ENCODE data around the gene MUS81. TPM values are rescaled to one million over a fixed set of nuclear protein-coding genes. Genes with fewer than 3 reads are reported as not detected.

Gene MUS81
- total and polyA plus RNA-seq, 7 donors = 28.0 to 55.3 (median 32.8) TPM

DNA sequence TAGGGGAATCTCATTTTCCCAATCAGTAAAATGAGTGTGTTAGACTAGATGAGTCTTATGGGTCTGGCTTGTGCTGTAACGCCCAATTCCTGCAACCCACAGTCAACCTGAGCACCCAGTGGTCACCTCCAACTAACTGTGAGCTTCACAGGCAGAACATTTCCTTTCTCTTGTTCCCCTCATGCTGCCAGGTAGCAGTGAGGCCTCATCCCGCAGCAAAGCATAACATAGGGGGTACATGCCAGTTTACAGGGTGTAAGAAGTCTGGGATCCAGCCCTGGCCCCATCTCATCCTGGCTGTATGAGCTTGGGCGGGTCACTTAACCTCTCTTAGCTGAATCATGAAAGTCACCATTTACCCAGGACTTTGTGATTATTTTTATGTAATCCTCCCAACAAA lies 8.7 kb downstream of the MUS81 start:
- Histone ChIP-seq H3K4me3 (no peak overlapping the region), H3K36me3 (ENCODE audit: insufficient read depth in 1 of 2, low read depth in 1 of 2) (peaks cover 0 to 67% of the 10 kb centered on the region in 2 donors), H3K4me1 (peaks cover 12% of the 10 kb centered on the region), H3K27me3 (ENCODE audit: insufficient read depth in 3 of 3, low read length in 2 of 3) (no peaks in the 10 kb centered on the region), H3K27ac (no peak overlapping the region), H3K9me3 (no peaks in the 10 kb centered on the region)
- no peak for ATAC-seq
- TF ChIP-seq, protein P1, sequence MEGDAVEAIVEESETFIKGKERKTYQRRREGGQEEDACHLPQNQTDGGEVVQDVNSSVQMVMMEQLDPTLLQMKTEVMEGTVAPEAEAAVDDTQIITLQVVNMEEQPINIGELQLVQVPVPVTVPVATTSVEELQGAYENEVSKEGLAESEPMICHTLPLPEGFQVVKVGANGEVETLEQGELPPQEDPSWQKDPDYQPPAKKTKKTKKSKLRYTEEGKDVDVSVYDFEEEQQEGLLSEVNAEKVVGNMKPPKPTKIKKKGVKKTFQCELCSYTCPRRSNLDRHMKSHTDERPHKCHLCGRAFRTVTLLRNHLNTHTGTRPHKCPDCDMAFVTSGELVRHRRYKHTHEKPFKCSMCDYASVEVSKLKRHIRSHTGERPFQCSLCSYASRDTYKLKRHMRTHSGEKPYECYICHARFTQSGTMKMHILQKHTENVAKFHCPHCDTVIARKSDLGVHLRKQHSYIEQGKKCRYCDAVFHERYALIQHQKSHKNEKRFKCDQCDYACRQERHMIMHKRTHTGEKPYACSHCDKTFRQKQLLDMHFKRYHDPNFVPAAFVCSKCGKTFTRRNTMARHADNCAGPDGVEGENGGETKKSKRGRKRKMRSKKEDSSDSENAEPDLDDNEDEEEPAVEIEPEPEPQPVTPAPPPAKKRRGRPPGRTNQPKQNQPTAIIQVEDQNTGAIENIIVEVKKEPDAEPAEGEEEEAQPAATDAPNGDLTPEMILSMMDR (IDR thresholded peaks at IDR 0.05) = no peak
- DNase-seq = no peak
- WGBS, 3 donors = 86 to 94% (median 87%) methylated on average over 3 of the region's 3 CpGs
- intact Hi-C loops (cut with DNase I) = no loop called here

DNA sequence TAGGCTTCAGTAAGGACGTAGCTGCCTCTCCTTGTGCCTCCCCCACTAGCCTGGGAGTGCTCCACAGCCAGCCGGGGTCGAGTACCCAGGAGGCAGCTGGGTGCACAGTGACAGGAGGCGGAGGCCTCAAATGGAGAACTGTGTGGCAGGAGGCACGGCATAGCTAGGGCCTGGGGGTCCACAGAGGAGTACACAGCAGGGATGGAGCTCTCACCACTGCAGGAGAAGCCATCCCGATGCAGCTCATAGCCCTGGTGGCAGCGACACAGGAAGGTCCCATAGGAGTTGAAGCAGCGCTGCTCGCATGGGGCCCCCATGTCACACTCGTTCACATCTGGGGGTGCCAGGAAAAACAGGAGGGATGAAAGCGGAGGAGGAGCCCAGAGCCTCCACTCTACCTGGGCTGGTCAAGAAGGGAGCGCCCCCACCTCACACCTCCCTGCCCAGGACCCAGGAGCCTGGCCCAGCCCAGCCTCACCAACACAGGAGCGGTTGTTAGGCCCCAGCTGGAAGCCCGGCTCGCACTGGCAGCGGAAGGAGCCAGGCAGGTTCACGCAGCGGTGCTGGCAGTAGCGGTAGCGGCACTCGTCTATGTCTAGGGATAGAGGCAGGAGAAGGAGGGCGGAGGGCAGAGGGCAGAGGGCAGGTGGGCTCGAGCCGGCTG lies 9.5 kb downstream of the MUS81 start:
- Histone ChIP-seq H3K36me3 (ENCODE audit: insufficient read depth in 1 of 2, low read depth in 1 of 2) (peaks cover 0 to 59% of the 10 kb centered on the region in 2 donors), H3K27ac (no peak overlapping the region), H3K27me3 (ENCODE audit: insufficient read depth in 3 of 3, low read length in 2 of 3) (no peaks in the 10 kb centered on the region), H3K4me3 (no peak overlapping the region), H3K4me1 (peaks cover 12% of the 10 kb centered on the region), H3K9me3 (no peaks in the 10 kb centered on the region)
- intact Hi-C loops (cut with DNase I) = no loop called here
- TF ChIP-seq, protein P1 (IDR thresholded peaks at IDR 0.05) = no peak
- 79 to 84% (median 82%) methylated on average over 24 of the region's 24 CpGs for WGBS, 3 donors
- DNase-seq (no peak), ATAC-seq (no peak)

DNA sequence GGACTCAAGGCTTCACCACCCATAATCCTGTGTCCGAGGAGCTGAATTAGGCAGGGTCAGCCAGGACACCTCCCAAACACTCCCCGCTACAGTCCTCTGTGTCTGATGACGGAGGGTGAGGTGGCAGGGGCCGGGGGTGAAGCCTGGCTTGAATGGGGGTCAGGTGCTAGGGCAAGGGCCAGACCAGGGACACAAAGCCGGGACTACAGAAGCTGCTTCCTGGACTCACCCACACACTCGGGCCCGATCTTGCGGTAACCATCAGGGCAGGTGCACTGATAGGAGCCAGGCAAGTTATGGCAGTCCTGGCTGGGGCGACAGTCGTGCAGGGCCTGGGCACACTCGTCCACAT lies 10.1 kb downstream of the MUS81 start:
- no peak for DNase-seq
- TF ChIP-seq, protein P1 (IDR thresholded peaks at IDR 0.05) = no peak
- intact Hi-C loops (cut with DNase I) = no loop called here
- no peaks in the 10 kb centered on the region for H3K27me3 ChIP-seq (ENCODE audit: insufficient read depth in 3 of 3, low read length in 2 of 3)
- no peak for ATAC-seq
- no peak overlapping the region for H3K4me3 ChIP-seq
- H3K9me3 ChIP-seq = no peaks in the 10 kb centered on the region
- 74 to 78% (median 76%) methylated on average over 11 of the region's 11 CpGs for WGBS, 3 donors
- H3K36me3 ChIP-seq (ENCODE audit: insufficient read depth in 1 of 2, low read depth in 1 of 2) = peaks cover 0 to 54% of the 10 kb centered on the region in 2 donors
- peaks cover 12% of the 10 kb centered on the region for H3K4me1 ChIP-seq
- peak overlapping the region; percentile 81 for H3K27ac ChIP-seq

DNA sequence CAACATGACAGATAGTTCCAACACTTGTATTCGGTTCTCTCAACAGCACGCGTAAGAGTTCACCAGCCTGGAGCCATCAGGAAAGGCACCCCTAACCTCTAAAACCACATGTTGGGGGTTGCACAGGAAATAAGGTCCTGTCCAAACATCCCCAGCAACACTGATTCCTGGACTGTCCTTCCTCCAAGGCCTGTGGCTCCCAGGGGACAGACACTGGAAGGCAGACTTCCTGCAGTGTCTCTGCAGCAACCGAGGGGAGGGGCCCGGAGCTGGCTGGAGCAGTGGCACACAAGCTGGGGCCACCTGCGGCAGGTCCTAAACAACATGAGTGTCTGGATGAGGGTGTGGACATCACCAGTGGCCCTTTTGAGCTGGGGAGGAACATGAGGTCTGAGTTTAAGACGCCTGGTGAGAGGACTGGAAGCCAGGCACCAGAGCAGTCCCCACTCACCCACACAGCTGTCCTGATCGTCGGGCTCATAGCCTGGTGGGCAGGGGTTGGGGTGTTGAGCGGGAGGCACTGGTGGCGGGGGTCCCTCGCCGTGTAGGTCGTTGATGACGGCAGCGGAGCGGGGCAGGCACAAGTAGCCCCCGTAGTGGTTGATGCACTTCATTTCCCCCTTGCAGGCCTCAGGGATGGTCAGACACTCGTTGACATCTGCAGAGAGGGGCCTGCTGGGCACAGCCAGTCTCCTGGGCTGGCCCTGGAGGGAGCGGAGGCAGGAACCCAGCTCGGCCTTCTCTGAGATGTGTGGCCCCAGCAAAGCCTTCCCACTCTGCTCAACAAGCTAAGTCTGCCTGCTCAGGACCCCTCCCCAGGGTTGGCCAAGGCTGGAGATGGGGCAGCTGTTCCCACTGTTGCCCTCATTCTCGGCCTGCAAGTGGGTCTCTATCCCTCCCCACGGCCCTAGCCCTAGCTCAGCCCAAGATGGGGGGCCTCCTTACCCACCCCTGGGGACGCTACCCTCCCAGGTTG lies 10.8 kb downstream of the MUS81 start:
- H3K4me3 ChIP-seq = peak overlapping the region; percentile 75
- 68 to 72% (median 71%) methylated on average over 24 of the region's 24 CpGs for WGBS, 3 donors
- no peaks in the 10 kb centered on the region for H3K27me3 ChIP-seq (ENCODE audit: insufficient read depth in 3 of 3, low read length in 2 of 3)
- H3K27ac ChIP-seq = peak overlapping the region; percentile 81
- peaks cover 0 to 47% of the 10 kb centered on the region in 2 donors for H3K36me3 ChIP-seq (ENCODE audit: insufficient read depth in 1 of 2, low read depth in 1 of 2)
- DNase-seq (peak; percentile 60 to 67), ATAC-seq (no peak)
- TF ChIP-seq, protein P1 (IDR thresholded peaks at IDR 0.05) = no peak
- intact Hi-C loops (cut with DNase I) = no loop called here
- H3K9me3 ChIP-seq = no peaks in the 10 kb centered on the region
- H3K4me1 ChIP-seq = peaks cover 12% of the 10 kb centered on the region
